ENCODE measurements around the gene MYH9.
"Not testable (repeated sequence)": the region's sequence is repeated elsewhere in the genome, so short reads cannot be mapped to it uniquely, and the experiment has no call there.

The MYH9 gene

GRCh38 chr22:36419177-36419911 lies 31.6 kb upstream of the MYH9 start:
- TF ChIP-seq, protein P1, sequence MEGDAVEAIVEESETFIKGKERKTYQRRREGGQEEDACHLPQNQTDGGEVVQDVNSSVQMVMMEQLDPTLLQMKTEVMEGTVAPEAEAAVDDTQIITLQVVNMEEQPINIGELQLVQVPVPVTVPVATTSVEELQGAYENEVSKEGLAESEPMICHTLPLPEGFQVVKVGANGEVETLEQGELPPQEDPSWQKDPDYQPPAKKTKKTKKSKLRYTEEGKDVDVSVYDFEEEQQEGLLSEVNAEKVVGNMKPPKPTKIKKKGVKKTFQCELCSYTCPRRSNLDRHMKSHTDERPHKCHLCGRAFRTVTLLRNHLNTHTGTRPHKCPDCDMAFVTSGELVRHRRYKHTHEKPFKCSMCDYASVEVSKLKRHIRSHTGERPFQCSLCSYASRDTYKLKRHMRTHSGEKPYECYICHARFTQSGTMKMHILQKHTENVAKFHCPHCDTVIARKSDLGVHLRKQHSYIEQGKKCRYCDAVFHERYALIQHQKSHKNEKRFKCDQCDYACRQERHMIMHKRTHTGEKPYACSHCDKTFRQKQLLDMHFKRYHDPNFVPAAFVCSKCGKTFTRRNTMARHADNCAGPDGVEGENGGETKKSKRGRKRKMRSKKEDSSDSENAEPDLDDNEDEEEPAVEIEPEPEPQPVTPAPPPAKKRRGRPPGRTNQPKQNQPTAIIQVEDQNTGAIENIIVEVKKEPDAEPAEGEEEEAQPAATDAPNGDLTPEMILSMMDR (IDR thresholded peaks at IDR 0.05; ENCODE audit: low read depth, low read length): no peak
- H3K4me3 ChIP-seq (ENCODE audit: low read depth, low read length): peak overlapping the region; percentile 22; the same call in 1 of the 2 replicates

DNA sequence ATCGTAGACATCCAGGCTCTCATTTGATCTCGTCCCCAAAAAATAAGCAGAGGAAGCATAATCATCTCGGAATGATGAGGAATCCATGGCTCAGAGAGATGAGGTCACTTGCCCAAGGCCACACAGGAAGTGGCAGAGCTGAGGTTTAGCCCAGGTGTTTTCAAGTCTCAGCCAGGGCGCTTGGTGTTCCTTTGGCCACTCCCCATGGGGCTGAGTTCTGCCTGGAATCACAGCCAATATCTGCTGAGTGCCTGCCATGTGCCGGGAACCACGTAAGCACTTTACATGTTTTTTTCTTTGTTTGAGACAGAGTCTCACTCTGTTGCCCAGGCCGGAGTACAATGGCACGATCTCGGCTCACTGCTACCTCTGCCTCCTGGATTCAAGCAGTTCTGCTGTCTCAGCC lies 29.5 kb upstream of the MYH9 start:
- no peak overlapping the region for H3K4me3 ChIP-seq (ENCODE audit: low read depth, low read length)
- TF ChIP-seq, protein P1 (IDR thresholded peaks at IDR 0.05; ENCODE audit: low read depth, low read length): no peak

- TF ChIP-seq, protein P1 (IDR thresholded peaks at IDR 0.05; ENCODE audit: low read depth, low read length): no peak
- H3K4me3 ChIP-seq (ENCODE audit: low read depth, low read length): no peak overlapping the region
These were observed 27.8 kb upstream of the MYH9 start for GRCh38 chr22:36415415-36416168.

DNA sequence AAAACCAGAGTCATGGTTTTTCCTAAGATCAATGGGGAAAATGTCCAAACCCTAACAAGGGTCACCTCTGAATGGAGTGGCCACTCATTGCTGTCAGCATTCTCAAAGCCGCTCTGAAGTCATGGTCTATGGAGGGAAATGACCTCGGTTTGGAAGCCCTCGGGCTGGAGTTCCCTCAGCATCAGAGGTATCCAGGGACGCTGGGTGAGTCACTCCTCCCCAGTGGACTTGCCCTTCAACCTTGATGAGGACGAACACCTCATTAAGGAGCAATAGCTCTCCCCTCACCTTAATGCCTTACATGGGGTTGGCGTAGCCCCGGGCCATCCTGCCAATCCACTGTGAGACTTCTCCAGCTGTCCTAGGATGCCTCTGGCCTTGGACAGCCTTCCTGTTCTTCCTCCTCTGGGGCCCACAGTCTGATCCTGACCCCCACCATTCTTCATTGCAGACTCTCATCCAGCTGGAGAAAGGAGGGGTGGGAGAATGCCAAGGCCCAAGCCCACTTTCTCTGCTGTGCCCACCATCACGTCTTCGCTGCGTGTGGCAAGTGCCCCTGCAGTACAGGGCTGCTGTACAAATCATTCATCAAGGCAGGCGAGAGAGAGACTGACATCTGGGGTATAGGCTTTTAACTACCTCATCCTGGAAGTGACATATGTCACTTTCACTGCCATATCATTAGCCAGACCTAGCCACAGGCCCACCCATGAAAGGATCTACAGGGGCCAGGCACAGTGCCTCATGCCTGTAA lies 25.4 kb upstream of the MYH9 start:
- TF ChIP-seq, protein P1 (IDR thresholded peaks at IDR 0.05; ENCODE audit: low read depth, low read length): no peak
- no peak overlapping the region for H3K4me3 ChIP-seq (ENCODE audit: low read depth, low read length)

- no peak overlapping the region for H3K4me3 ChIP-seq (ENCODE audit: low read depth, low read length)
- TF ChIP-seq, protein P1 (IDR thresholded peaks at IDR 0.05; ENCODE audit: low read depth, low read length): no peak
These were observed 24.0 kb upstream of the MYH9 start for GRCh38 chr22:36411589-36412258.

- H3K4me3 ChIP-seq (ENCODE audit: low read depth, low read length): no peak overlapping the region
- TF ChIP-seq, protein P1 (IDR thresholded peaks at IDR 0.05; ENCODE audit: low read depth, low read length): no peak
These were observed 22.4 kb upstream of the MYH9 start for GRCh38 chr22:36409911-36410756.

DNA sequence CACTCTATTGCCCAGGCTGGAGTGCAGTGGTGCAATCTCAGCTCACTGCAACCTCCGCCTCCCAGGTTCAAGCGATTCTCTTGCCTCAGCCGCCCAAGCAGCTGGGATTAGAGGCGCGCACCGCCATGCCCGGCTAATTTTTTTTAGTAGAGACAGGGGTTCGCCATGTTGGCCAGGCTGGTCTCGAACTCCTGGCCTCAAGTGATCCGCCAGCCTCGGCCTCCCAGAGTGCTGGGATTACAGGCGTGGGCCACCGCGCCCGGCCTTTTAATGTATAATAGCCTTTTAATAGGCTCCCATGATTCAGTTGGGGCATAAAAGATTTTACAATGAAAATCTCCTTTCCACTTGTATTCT lies 21.8 kb upstream of the MYH9 start:
- H3K4me3 ChIP-seq (ENCODE audit: low read depth, low read length): not testable (repeated sequence)
